Upper lobe of right lung (tissue), 1 donor: ENCODE data around the gene OR10C1. TPM values are rescaled to one million over a fixed set of nuclear protein-coding genes. Genes with fewer than 3 reads are reported as not detected.

Source experiments
- ATAC-seq: fragments of 200-7000 bp; cut with Tn5 transposase; one replicate; pipeline ENCODE4 v1.9.1; 2020; ENCODE audit warnings: mild to moderate bottlenecking, moderate library complexity
- DNase-seq: peaks from one replicate; pipeline ENCODE4 v3.0.0-alpha.2; 2020
- H3K27ac ChIP-seq: fragments of 200-600 bp; one replicate; pipeline ENCODE4 v1.8.0; 2022
- H3K27me3 ChIP-seq: fragments of 200-600 bp; one replicate; pipeline ENCODE4 v1.8.0; 2022; ENCODE audit warnings: mild to moderate bottlenecking
- H3K36me3 ChIP-seq: fragments of 200-600 bp; one replicate; pipeline ENCODE4 v1.8.0; 2022
- H3K4me1 ChIP-seq: fragments of 200-600 bp; one replicate; pipeline ENCODE4 v1.8.0; 2022
- H3K4me3 ChIP-seq: fragments of 200-600 bp; one replicate; pipeline ENCODE4 v1.8.0; 2022; ENCODE audit warnings: mild to moderate bottlenecking
- H3K9me3 ChIP-seq: fragments of 200-600 bp; one replicate; pipeline ENCODE4 v1.8.0; 2022
- intact Hi-C: fragments of 100-400 bp; cut with DNase I; formaldehyde crosslinking; loops from one replicate; pipeline ENCODE4 v1.11.0; 2022
- long read RNA-seq: library from polyadenylated mRNA; unstranded; transcript quantifications from one replicate; pipeline ENCODE4 v2.0.0, GENCODE V29; 2021
- total RNA-seq: library from RNA; stranded (reverse); fragmentation: NEBNext Ultra II Directional; extraction: Animal tissue kit (Norgen Biotek cat#: 25700); gene quantifications from one replicate; pipeline ENCODE4 v1.2.1, GENCODE V29; 2021
- TF ChIP-seq, protein P1 (sequence below): fragments of 200-600 bp; IDR thresholded peaks from one replicate; pipeline ENCODE4 v1.8.0; 2022; ENCODE audit warnings: antibody characterized with exemption
- donor health status: DM: no; HTN: yes; CAD: no; lungs with severe emphysema.

Gene OR10C1, protein sequence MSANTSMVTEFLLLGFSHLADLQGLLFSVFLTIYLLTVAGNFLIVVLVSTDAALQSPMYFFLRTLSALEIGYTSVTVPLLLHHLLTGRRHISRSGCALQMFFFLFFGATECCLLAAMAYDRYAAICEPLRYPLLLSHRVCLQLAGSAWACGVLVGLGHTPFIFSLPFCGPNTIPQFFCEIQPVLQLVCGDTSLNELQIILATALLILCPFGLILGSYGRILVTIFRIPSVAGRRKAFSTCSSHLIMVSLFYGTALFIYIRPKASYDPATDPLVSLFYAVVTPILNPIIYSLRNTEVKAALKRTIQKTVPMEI
- total RNA-seq, result not detected
- long read RNA-seq, result 0 reads

DNA sequence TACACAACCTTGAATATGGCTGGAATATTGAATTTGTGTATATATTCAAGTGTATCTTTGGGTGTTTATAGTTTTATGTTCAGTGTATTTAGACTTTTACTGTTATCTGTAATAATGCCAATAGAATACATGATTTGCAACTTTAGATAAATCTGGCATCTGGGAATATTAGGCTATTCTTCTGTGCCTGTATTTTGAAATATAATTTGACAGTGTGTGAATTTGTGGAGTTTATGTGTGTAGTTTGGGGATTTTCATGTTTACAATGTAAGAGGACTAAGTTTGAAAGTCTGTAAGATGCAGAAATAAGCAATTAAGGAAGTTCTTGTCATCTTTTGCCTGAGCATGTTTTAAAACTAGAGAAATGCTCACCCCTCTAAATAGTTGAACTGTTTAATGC, at the start of gene OR10C1:
Gene OR10C1 (plus strand): TSS at position 301 of the 400 bp plus-strand sequence. CDS start 710 bp downstream, outside the sequence.
- DNase-seq (no peak), ATAC-seq (no peak)
- Histone ChIP-seq H3K27ac (no peak within 1 kb of the TSS), H3K4me1 (no peaks in the 10 kb centered on the region), H3K9me3 (no peaks in the 10 kb centered on the region), H3K27me3 (no peaks in the 10 kb centered on the region), H3K4me3 (no peak within 1 kb of the TSS), H3K36me3 (no peaks in the 10 kb centered on the region)
- TF ChIP-seq, protein P1, sequence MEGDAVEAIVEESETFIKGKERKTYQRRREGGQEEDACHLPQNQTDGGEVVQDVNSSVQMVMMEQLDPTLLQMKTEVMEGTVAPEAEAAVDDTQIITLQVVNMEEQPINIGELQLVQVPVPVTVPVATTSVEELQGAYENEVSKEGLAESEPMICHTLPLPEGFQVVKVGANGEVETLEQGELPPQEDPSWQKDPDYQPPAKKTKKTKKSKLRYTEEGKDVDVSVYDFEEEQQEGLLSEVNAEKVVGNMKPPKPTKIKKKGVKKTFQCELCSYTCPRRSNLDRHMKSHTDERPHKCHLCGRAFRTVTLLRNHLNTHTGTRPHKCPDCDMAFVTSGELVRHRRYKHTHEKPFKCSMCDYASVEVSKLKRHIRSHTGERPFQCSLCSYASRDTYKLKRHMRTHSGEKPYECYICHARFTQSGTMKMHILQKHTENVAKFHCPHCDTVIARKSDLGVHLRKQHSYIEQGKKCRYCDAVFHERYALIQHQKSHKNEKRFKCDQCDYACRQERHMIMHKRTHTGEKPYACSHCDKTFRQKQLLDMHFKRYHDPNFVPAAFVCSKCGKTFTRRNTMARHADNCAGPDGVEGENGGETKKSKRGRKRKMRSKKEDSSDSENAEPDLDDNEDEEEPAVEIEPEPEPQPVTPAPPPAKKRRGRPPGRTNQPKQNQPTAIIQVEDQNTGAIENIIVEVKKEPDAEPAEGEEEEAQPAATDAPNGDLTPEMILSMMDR, result no peak
- intact Hi-C loops, result no loop called here

DNA sequence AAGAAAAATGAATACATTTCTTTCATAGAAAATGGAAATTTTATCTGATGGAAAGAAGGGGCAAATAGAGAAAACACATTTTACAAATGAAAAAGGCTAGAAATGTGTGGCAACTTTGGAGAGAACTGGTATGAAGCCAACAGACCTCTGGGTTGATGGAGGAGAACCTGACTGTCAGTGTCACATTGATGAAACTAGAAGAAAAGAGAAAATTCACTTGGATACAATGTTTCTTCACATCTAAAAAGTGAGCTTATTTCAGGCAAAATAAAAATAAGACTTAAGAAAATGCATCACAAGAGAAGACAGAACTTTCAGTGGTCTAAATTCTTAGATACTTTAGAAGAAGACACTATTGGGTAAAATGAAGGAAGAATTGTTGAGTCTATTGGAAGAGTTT, 43.8 kb upstream of the OR10C1 start, which contains the start of gene OR12D2:
Gene OR12D2 (plus strand): TSS at position 301 of the 400 bp plus-strand sequence. CDS start 1,069 bp downstream, outside the sequence.
- no peaks in the 10 kb centered on the region for H3K36me3 ChIP-seq
- H3K27me3 ChIP-seq, result no peaks in the 10 kb centered on the region
- no peak within 1 kb of the TSS for H3K27ac ChIP-seq
- no peak within 1 kb of the TSS for H3K4me3 ChIP-seq
- no peaks in the 10 kb centered on the region for H3K9me3 ChIP-seq
- TF ChIP-seq, protein P1, result no peak
- intact Hi-C loops, result no loop called here
- ATAC-seq (no peak), DNase-seq (no peak)
- no peaks in the 10 kb centered on the region for H3K4me1 ChIP-seq

DNA sequence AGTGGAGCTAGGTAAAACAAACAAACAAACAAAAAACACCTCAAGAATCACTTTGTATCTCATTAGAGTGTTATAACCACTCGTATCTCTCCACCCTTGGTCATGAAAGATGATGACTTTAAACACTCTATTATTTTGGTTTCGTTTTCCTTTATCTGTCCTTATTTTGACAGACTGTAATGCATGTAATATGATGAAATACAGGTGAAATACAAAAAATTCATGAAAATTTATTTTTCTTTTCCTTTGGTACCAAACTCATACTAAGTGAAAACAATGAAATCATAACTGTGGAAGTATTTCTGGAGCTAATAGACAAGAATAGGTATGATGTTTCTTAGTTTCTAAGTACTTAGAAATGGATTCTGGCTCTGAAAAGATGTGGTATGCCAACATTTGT, 39.6 kb upstream of the OR10C1 start:
- no peak for DNase-seq
- intact Hi-C loops, result no loop called here
- Histone ChIP-seq H3K27me3 (no peaks in the 10 kb centered on the region), H3K36me3 (no peaks in the 10 kb centered on the region), H3K4me3 (no peak overlapping the region), H3K4me1 (no peaks in the 10 kb centered on the region), H3K27ac (no peak overlapping the region), H3K9me3 (no peaks in the 10 kb centered on the region)
- TF ChIP-seq, protein P1, result no peak
- no peak for ATAC-seq

DNA sequence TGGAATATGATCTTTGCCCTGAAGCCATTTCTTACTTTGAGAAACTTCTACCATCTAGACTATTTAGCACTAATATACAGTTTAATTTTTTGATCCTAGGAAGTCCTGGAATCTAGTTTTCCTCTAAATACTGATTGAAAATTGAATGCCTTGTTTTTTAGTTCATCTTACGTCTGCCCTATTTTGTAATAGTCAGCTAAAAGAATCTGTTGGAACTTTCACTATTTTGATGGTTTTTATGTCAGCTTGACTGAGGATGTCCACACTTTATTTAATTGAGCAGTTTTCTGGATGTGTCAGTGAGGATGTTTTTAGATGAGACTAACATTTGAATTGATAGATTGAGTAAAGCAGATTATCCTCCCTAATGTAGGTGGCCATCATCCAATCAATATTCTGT, 35.3 kb upstream of the OR10C1 start:
- no peak for ATAC-seq
- TF ChIP-seq, protein P1, result no peak
- H3K4me1 ChIP-seq, result no peaks in the 10 kb centered on the region
- no peaks in the 10 kb centered on the region for H3K27me3 ChIP-seq
- no peaks in the 10 kb centered on the region for H3K36me3 ChIP-seq
- intact Hi-C loops, result no loop called here
- no peak for DNase-seq
- no peak overlapping the region for H3K27ac ChIP-seq
- H3K4me3 ChIP-seq, result no peak overlapping the region
- H3K9me3 ChIP-seq, result no peaks in the 10 kb centered on the region

DNA sequence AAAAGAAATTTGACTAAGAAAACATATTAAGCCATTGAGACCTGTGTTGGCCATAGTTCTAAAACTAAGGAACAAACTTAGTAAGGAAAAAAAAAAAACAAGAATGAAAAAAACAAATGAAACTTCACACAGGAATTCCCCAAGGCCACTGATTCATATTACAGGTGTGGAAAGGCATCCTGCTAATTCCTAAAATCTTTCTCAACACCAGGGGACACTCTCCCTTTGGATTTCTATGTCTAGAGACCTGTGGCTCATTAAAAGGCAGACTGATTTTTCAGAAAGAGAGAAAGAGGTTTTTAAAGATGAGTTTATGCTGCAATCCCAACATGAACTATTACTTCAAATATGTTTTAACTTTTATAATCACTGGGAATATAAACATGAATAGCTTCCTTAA, 24.5 kb upstream of the OR10C1 start, which contains the start of gene OR12D1:
Gene OR12D1 (plus strand): TSS at position 341 of the 400 bp plus-strand sequence.
- Histone ChIP-seq H3K4me3 (no peak within 1 kb of the TSS), H3K9me3 (no peaks in the 10 kb centered on the region), H3K36me3 (no peaks in the 10 kb centered on the region), H3K27me3 (no peaks in the 10 kb centered on the region), H3K27ac (no peak within 1 kb of the TSS), H3K4me1 (no peaks in the 10 kb centered on the region)
- TF ChIP-seq, protein P1, result no peak
- intact Hi-C loops, result no loop called here
- DNase-seq (no peak), ATAC-seq (no peak)
